ENCODE results near the gene NBEA. TPM values are rescaled to one million over a fixed set of nuclear protein-coding genes. Genes with fewer than 3 reads are reported as not detected.

NBEA gene
- total RNA-seq, 1 experiment from 2014 or later = 4.1 TPM

DNA sequence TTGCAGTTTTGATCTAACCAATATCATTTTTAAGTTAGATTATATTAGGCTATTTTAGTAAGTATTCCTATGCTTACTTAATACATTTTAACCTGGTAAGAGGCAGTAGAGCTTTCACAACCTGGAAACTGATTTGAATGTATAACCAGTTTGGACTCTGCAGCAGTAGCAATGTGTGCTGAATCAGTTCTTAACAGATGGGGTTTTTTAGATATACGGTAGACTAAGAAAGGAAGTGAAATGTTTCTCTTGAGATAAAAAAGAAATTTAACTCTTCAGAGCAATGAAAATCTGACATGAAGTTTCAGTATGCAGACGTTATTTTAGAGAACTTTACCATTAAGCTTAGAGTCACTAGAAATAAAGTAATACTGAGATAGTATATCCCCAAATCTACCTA lies 2.7 kb downstream of the NBEA start:
- H3K27me3 ChIP-seq (ENCODE audit: insufficient read depth, low read length) = no peaks in the 10 kb centered on the region
- no peak for ATAC-seq
- no peaks in the 10 kb centered on the region for H4K20me1 ChIP-seq (ENCODE audit: insufficient read depth)
- CTCF ChIA-PET = interaction anchor here (1.7 kb wide), 1 partner anchor 15 kb away, joined by 3 read pairs; no protein-coding TSS in a partner anchor
- BruUV-seq (replicated peaks) = no TSS peak
- no peaks in the 10 kb centered on the region for H3K9me2 ChIP-seq (ENCODE audit: insufficient read depth)
- H3K9ac ChIP-seq (ENCODE audit: low read length) = no peak overlapping the region
- peaks cover 7 to 16% of the 10 kb centered on the region in 2 experiments; a peak in 3 of 4 replicates for H3K4me1 ChIP-seq (ENCODE audit: control insufficient read depth in 1 of 2, insufficient read depth in 2 of 2, low read length in 2 of 2)
- DNase-seq (ENCODE audit: low read depth, low spot score) = no peak
- TF ChIP-seq POLR2AphosphoS5 (IDR thresholded peaks at IDR 0.05; ENCODE audit: low read depth, low read length) = no peak
- no peak for TF ChIP-seq SRF (IDR thresholded peaks at IDR 0.05; ENCODE audit: low read depth)
- no peak for TF ChIP-seq EGR1 (IDR thresholded peaks at IDR 0.05; ENCODE audit: low read depth)
- no peak overlapping the region for H3K4me2 ChIP-seq (ENCODE audit: low read length)
- H2AFZ ChIP-seq (ENCODE audit: low read depth, low read length, poor library complexity, severe bottlenecking) = no peak overlapping the region
- RAD21 ChIA-PET (ENCODE audit: low non-redundant PET in 1 of 2, low total read pairs in 2 of 2, uncharacterized antibody in 2 of 2, unreplicated experiment in 2 of 2) = no interaction called here
- no peak overlapping the region for H3K4me3 ChIP-seq (replicated peaks in 1 of 2; ENCODE audit: low read depth in 1 of 2, low read length in 2 of 2)
- H3K9me3 ChIP-seq (ENCODE audit: control insufficient read depth in 1 of 2, insufficient read depth in 1 of 2, low read depth in 1 of 2, low read length in 2 of 2) = no peaks in the 10 kb centered on the region
- POLR2A ChIA-PET = no interaction called here
- no peaks in the 10 kb centered on the region for H3K36me3 ChIP-seq (ENCODE audit: control insufficient read depth in 1 of 2, insufficient read depth in 2 of 2, low read length in 2 of 2)
- intact Hi-C loops (cut with micrococcal nuclease) = no loop called here
- no peak overlapping the region for H3K27ac ChIP-seq (ENCODE audit: low read depth, low read length)
- no peaks in the 10 kb centered on the region for H3K79me2 ChIP-seq (ENCODE audit: insufficient read depth, low read length)

DNA sequence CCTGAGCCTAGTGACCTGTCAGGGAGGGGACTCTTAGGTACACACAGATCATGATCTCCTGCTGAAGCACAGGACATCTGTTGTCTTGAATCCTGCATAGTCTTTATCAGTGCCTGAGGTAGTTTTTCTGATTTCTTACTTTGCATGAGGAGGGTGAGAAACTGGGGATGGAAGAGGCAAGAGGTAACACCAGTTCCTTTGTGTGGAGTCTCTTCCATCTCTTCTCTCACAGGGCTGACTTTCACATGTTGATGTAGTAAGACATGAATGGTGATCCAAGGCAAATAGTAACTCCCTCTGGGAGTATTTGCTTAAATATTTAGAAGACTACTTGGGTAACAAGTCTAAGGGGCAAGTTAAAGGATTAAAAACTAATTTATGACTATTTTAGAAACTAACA lies 9.5 kb downstream of the NBEA start:
- ChIA-PET RAD21 (ENCODE audit: low non-redundant PET in 1 of 2, low total read pairs in 2 of 2, uncharacterized antibody in 2 of 2, unreplicated experiment in 2 of 2) (no interaction called here), CTCF (no interaction called here), POLR2A (no interaction called here)
- Histone ChIP-seq H3K9me2 (ENCODE audit: insufficient read depth) (no peaks in the 10 kb centered on the region), H3K36me3 (ENCODE audit: control insufficient read depth in 1 of 2, insufficient read depth in 2 of 2, low read length in 2 of 2) (no peaks in the 10 kb centered on the region), H3K4me1 (ENCODE audit: control insufficient read depth in 1 of 2, insufficient read depth in 2 of 2, low read length in 2 of 2) (no peaks in the 10 kb centered on the region), H3K9me3 (ENCODE audit: control insufficient read depth in 1 of 2, insufficient read depth in 1 of 2, low read depth in 1 of 2, low read length in 2 of 2) (peaks cover 9 to 18% of the 10 kb centered on the region in 2 experiments; a peak in 3 of 4 replicates), H3K4me2 (ENCODE audit: low read length) (no peak overlapping the region), H3K9ac (ENCODE audit: low read length) (no peak overlapping the region), H3K4me3 (replicated peaks in 1 of 2; ENCODE audit: low read depth in 1 of 2, low read length in 2 of 2) (no peak overlapping the region), H4K20me1 (ENCODE audit: insufficient read depth) (no peaks in the 10 kb centered on the region), H2AFZ (ENCODE audit: low read depth, low read length, poor library complexity, severe bottlenecking) (no peak overlapping the region), H3K27ac (ENCODE audit: low read depth, low read length) (no peak overlapping the region), H3K79me2 (ENCODE audit: insufficient read depth, low read length) (no peaks in the 10 kb centered on the region), H3K27me3 (ENCODE audit: insufficient read depth, low read length) (no peaks in the 10 kb centered on the region)
- intact Hi-C loops (cut with micrococcal nuclease) = no loop called here
- TF ChIP-seq RAD21 (IDR thresholded peaks at IDR 0.05; ENCODE audit: low read depth) (no peak), SRF (IDR thresholded peaks at IDR 0.05; ENCODE audit: low read depth) (no peak), POLR2A (IDR thresholded peaks at IDR 0.05; ENCODE audit: borderline replicate concordance, extremely low read depth, insufficient read depth, insufficient read length) (no peak)
- DNase-seq (ENCODE audit: low read depth, low spot score) = no peak
- no TSS peak for BruUV-seq (replicated peaks)
- ATAC-seq = no peak
